GM12878 (cell line): ENCODE measurements around the gene DENND1A. TPM values are rescaled to one million over a fixed set of nuclear protein-coding genes. Genes with fewer than 3 reads are reported as not detected.

Source experiments
- ATAC-seq: fragments of 200-7000 bp; cut with Tn5 transposase; 3 replicates; pipeline ENCODE4 v1.9.1; 2020; ENCODE audit warnings: mild to moderate bottlenecking, moderate library complexity
- BruUV-seq: library from RNA; stranded (reverse); fragments of 400-500 nt; replicated peaks from 2 replicates; lab custom pipeline; 2021; lab: Mats Ljungman, UMichigan
- CTCF ChIA-PET: fragments of 300-600 bp; sonication (Branson Sonifier 250); formaldehyde crosslinking; extraction: SDS; loops from one replicate; lab custom pipeline; 2021; ENCODE audit warnings: inconsistent platforms; lab: Yijun Ruan, JAX
- POLR2A ChIA-PET: fragments of 350-600 bp; formaldehyde crosslinking; extraction: SDS; loops from one replicate; lab custom pipeline; 2021; ENCODE audit warnings: inconsistent platforms; lab: Charles Lee
- RAD21 ChIA-PET: fragments of 300-600 bp; sonication (Branson Sonifier 250); formaldehyde crosslinking; loops from one replicate; lab custom pipeline; 2023; ENCODE audit warnings: antibody characterized with exemption; ENCODE audit not compliant: unreplicated experiment; lab: Charles Lee
- SMC1A ChIA-PET: fragments of 300-600 bp; sonication (Branson Sonifier 250); formaldehyde crosslinking; loops from one replicate; lab custom pipeline; 2023; ENCODE audit not compliant: unreplicated experiment, uncharacterized antibody; lab: Charles Lee
- DNase-seq: peaks from one replicate; pipeline ENCODE4 v3.0.0-alpha.2; 2011; ENCODE audit warnings: low read depth, low spot score
- FAIRE-seq: peaks from 3 replicates; lab custom pipeline; 2011; peaks lifted over from hg19 to GRCh38; lab: Jason Lieb, UNC
- H2AFZ ChIP-seq: 2 replicates; pipeline ENCODE4 v1.6.0; 2011; ENCODE audit warnings: low read depth, low read length, control low read depth; ENCODE audit not compliant: control insufficient read depth
- H3K27ac ChIP-seq: 2 replicates; pipeline ENCODE4 v1.5.1; 2011; ENCODE audit warnings: control low read depth; ENCODE audit not compliant: control insufficient read depth, insufficient read depth
- H3K27me3 ChIP-seq, 2 experiments: replicated peaks in 1 of 2; 2 replicates each; pipeline versions ENCODE4 v1.6.0 to v1.6.1; 2011; ENCODE audit warnings: low read length in 1 of 2; ENCODE audit not compliant: control insufficient read depth in 2 of 2, insufficient read depth in 2 of 2
- H3K36me3 ChIP-seq, 2 experiments: 2 replicates each; pipeline ENCODE4 v1.5.1; 2011; ENCODE audit warnings: low read length in 1 of 2; ENCODE audit not compliant: control insufficient read depth in 2 of 2, insufficient read depth in 2 of 2
- H3K4me1 ChIP-seq: 2 replicates; pipeline ENCODE4 v1.6.1; 2011; ENCODE audit warnings: mild to moderate bottlenecking, low read length, moderate library complexity, mixed read lengths; ENCODE audit not compliant: control insufficient read depth, insufficient read depth
- H3K4me2 ChIP-seq: 2 replicates; pipeline ENCODE4 v1.6.0; 2011; ENCODE audit warnings: control low read depth; ENCODE audit not compliant: control insufficient read depth, insufficient read depth
- H3K4me3 ChIP-seq: fragments of 200-600 bp; sonication (generic); 2 replicates; pipeline ENCODE4 v1.5.1; 2016
- H3K79me2 ChIP-seq: 2 replicates; pipeline ENCODE4 v1.6.0; 2011; ENCODE audit warnings: low read length; ENCODE audit not compliant: control insufficient read depth, insufficient read depth
- H3K9ac ChIP-seq: 2 replicates; pipeline ENCODE4 v1.8.0; 2011; ENCODE audit warnings: low read length, control low read depth, mixed read lengths; ENCODE audit not compliant: control insufficient read depth, insufficient read depth
- H3K9me3 ChIP-seq: replicated peaks from 3 replicates; pipeline ENCODE4 v1.5.1; 2011; ENCODE audit warnings: mild to moderate bottlenecking, low read length; ENCODE audit not compliant: control insufficient read depth, insufficient read depth
- H4K20me1 ChIP-seq: 2 replicates; pipeline ENCODE4 v1.6.0; 2011; ENCODE audit not compliant: control insufficient read depth, insufficient read depth
- BCL11A ChIP-seq: IDR thresholded peaks from 2 replicates; pipeline ENCODE4 v1.6.1; 2011; ENCODE audit warnings: low read depth, low read length
- CBX5 ChIP-seq: sonication (generic); IDR thresholded peaks from 2 replicates; pipeline ENCODE4 v1.6.1; 2016; ENCODE audit warnings: low read depth, moderate library complexity, mild to moderate bottlenecking, inconsistent platforms
- CEBPB ChIP-seq, 2 experiments: fragments of 150-350 bp in 1 of 2; IDR thresholded peaks; 2 replicates each; pipeline ENCODE4 v1.6.1; 2012 to 2014; ENCODE audit warnings: low read depth in 2 of 2, low read length in 2 of 2, borderline replicate concordance in 1 of 2, inconsistent platforms in 1 of 2
- HDAC2 ChIP-seq: fragments of 200-600 bp; sonication (generic); IDR thresholded peaks from 2 replicates; pipeline ENCODE4 v1.6.1; 2017
- MEF2A ChIP-seq: IDR thresholded peaks from 2 replicates; pipeline ENCODE4 v1.6.1; 2011; ENCODE audit warnings: low read depth, mild to moderate bottlenecking, low read length, moderate library complexity; ENCODE audit not compliant: insufficient read depth
- MTA3 ChIP-seq: IDR thresholded peaks from 2 replicates; pipeline ENCODE4 v1.6.1; 2012; ENCODE audit warnings: low read length, inconsistent platforms, borderline replicate concordance
- MYB ChIP-seq: fragments of 150-350 bp; IDR thresholded peaks from 2 replicates; pipeline ENCODE4 v1.6.1; 2014; ENCODE audit warnings: mild to moderate bottlenecking, low read depth, low read length, borderline replicate concordance
- RCOR1 ChIP-seq: conservative IDR thresholded peaks from 2 replicates; pipeline ENCODE4 v1.6.1; 2012; ENCODE audit warnings: low read depth, low read length, improper control_type of control experiment
- SMAD5 ChIP-seq: IDR thresholded peaks from 2 replicates; pipeline ENCODE4 v1.6.1; 2016; ENCODE audit warnings: antibody characterized with exemption, low read depth
- SMC3 ChIP-seq: IDR thresholded peaks from 2 replicates; pipeline ENCODE4 v1.6.1; 2011; ENCODE audit warnings: low read length, improper control_type of control experiment, borderline replicate concordance
- STAT1 ChIP-seq: fragments of 450-650 bp; conservative IDR thresholded peaks from 2 replicates; pipeline ENCODE4 v1.6.1; 2014; ENCODE audit warnings: antibody characterized with exemption, mild to moderate bottlenecking
- ZBED1 ChIP-seq: IDR thresholded peaks from 2 replicates; pipeline ENCODE4 v1.6.1; 2016; ENCODE audit warnings: borderline replicate concordance
- WGBS: methylation state at CpG from one replicate; pipeline ENCODE4 v1.1.6; 2016; ENCODE audit warnings: low lambda C conversion rate; ENCODE audit not compliant: insufficient replicate concordance, insufficient coverage; ENCODE audit errors: missing lambda C conversion rate; 5-methylcytosine and 5-hydroxymethylcytosine counted together
- in situ Hi-C: fragments of 300-500 bp; cut with MboI; formaldehyde crosslinking; loops from 9 replicates; pipeline ENCODE4 v1.14.3; 2018; ENCODE audit warnings: mixed read lengths
- intact Hi-C: fragments of 100-400 bp; cut with micrococcal nuclease; formaldehyde crosslinking; loops from one replicate; pipeline ENCODE4 v1.14.2; 2022; ENCODE audit not compliant: unreplicated experiment
- polyA plus RNA-seq, 11 experiments: library from polyadenylated mRNA; depleted of rRNA in 4 of 11; unstranded in 6 of 11; stranded (reverse) in 5 of 11; fragments of >200 nt; fragmentation: Nextera tagmentation in 4 of 11; fragmentation: Illumina TruSeq in 1 of 11; extraction: Ambion mirVana in 4 of 11; extraction: Trizol in 1 of 11; gene quantifications; 1 replicate in 1 of 11; 2 replicates in 10 of 11; pipeline versions ENCODE4 v1.2.1 to v1.2.3, GENCODE V29; 2011 to 2016; ENCODE audit warnings: inconsistent platforms in 2 of 11, missing spikeins in 2 of 11, low read depth in 1 of 11
- total RNA-seq, 4 experiments: library from RNA; depleted of rRNA in 3 of 4; stranded (reverse); fragments of >200 nt in 3 of 4; fragmentation: Illumina TruSeq in 1 of 4; extraction: Trizol in 1 of 4; gene quantifications; 2 replicates each; pipeline versions ENCODE4 v1.2.1 to v1.2.3, GENCODE V29; 2013 to 2021
- TF ChIP-seq, protein P1 (sequence below): IDR thresholded peaks from 2 replicates; pipeline ENCODE4 v1.6.1; 2011; ENCODE audit warnings: mild to moderate bottlenecking, low read depth, low read length, moderate library complexity; ENCODE audit not compliant: insufficient replicate concordance
- TF ChIP-seq, protein P2 (sequence below): IDR thresholded peaks from 2 replicates; pipeline ENCODE4 v1.6.1; 2012; ENCODE audit warnings: low read depth, low read length, improper control_type of control experiment
- TF ChIP-seq, protein P3 (sequence below): IDR thresholded peaks from 2 replicates; pipeline ENCODE4 v1.6.1; 2011; ENCODE audit warnings: borderline replicate concordance, low read depth, mild to moderate bottlenecking, moderate library complexity, mixed read lengths, low read length; ENCODE audit not compliant: insufficient read depth; ENCODE audit errors: extremely low read length
- TF ChIP-seq, protein P4 (sequence below): IDR thresholded peaks from 2 replicates; pipeline ENCODE4 v1.6.1; 2011; ENCODE audit warnings: low read depth, low read length, improper control_type of control experiment, borderline replicate concordance

Gene DENND1A
- total and polyA plus RNA-seq, 10 of the 15 experiments (the other 5 are each of a cell fraction or from before 2014, with no cell fraction given), result 14.1 to 48.6 (median 35.2) TPM

DNA sequence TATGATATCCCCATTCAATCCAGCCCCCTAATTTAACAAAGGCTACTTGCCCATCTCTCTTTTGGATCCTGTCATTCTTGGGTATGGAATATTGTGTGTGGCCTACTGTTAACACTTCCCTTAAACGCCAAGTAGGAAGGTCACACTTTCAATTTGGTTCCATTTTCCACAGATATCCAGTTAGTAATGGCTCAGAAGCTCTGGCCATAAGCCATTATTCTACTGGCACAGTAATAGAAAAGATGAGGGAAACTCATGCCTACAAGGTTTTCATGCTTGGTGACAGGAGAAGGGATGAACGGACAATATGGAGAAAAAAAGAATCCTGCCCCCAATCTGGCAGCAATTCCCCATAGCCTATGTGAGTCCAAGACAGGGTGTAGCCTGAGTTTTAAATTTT is 346.3 kb downstream of the DENND1A start:
- SMC1A ChIA-PET, result no interaction called here
- DNase-seq, result no peak
- intact Hi-C loops (no loop called here), in situ Hi-C loops (no loop called here)
- Histone ChIP-seq H3K27me3 (no peaks in the 10 kb centered on the region), H3K4me2 (no peak overlapping the region), H4K20me1 (no peaks in the 10 kb centered on the region), H3K9me3 (peaks cover under 1% of the 10 kb centered on the region; the same call in 2 of the 3 replicates), H3K27ac (no peak overlapping the region), H3K4me1 (no peaks in the 10 kb centered on the region), H3K36me3 (peaks cover 4 to 12% of the 10 kb centered on the region in 2 experiments), H2AFZ (no peak overlapping the region), H3K9ac (no peak overlapping the region), H3K4me3 (no peak overlapping the region), H3K79me2 (no peaks in the 10 kb centered on the region)
- POLR2A ChIA-PET, result interaction anchor here (0.6 kb wide), 1 partner anchor 106 kb away, joined by 3 read pairs; no protein-coding TSS in a partner anchor
- TF ChIP-seq, protein P1, sequence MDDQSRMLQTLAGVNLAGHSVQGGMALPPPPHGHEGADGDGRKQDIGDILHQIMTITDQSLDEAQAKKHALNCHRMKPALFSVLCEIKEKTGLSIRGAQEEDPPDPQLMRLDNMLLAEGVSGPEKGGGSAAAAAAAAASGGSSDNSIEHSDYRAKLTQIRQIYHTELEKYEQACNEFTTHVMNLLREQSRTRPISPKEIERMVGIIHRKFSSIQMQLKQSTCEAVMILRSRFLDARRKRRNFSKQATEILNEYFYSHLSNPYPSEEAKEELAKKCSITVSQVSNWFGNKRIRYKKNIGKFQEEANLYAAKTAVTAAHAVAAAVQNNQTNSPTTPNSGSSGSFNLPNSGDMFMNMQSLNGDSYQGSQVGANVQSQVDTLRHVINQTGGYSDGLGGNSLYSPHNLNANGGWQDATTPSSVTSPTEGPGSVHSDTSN, result no peak
- TF ChIP-seq, protein P2, sequence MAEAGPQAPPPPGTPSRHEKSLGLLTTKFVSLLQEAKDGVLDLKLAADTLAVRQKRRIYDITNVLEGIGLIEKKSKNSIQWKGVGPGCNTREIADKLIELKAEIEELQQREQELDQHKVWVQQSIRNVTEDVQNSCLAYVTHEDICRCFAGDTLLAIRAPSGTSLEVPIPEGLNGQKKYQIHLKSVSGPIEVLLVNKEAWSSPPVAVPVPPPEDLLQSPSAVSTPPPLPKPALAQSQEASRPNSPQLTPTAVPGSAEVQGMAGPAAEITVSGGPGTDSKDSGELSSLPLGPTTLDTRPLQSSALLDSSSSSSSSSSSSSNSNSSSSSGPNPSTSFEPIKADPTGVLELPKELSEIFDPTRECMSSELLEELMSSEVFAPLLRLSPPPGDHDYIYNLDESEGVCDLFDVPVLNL, result no peak
- TF ChIP-seq, protein P3, sequence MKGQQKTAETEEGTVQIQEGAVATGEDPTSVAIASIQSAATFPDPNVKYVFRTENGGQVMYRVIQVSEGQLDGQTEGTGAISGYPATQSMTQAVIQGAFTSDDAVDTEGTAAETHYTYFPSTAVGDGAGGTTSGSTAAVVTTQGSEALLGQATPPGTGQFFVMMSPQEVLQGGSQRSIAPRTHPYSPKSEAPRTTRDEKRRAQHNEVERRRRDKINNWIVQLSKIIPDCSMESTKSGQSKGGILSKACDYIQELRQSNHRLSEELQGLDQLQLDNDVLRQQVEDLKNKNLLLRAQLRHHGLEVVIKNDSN, result no peak
- TF ChIP-seq RCOR1 (no peak), BCL11A (no peak), CEBPB (IDR thresholded peaks at IDR 0.05; ENCODE audit: borderline replicate concordance in 1 of 2, low read depth in 2 of 2, low read length in 2 of 2) (no peak), ZBED1 (no peak), SMC3 (no peak), SMAD5 (no peak), MEF2A (no peak), HDAC2 (no peak), STAT1 (no peak), CBX5 (no peak), MTA3 (no peak), MYB (no peak)
- TF ChIP-seq, protein P4, sequence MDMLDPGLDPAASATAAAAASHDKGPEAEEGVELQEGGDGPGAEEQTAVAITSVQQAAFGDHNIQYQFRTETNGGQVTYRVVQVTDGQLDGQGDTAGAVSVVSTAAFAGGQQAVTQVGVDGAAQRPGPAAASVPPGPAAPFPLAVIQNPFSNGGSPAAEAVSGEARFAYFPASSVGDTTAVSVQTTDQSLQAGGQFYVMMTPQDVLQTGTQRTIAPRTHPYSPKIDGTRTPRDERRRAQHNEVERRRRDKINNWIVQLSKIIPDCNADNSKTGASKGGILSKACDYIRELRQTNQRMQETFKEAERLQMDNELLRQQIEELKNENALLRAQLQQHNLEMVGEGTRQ, result no peak
- no peak for ATAC-seq
- no peak for FAIRE-seq
- RAD21 ChIA-PET, result no interaction called here
- CTCF ChIA-PET, result no interaction called here
- WGBS, result 93% methylated on average over 2 of the region's 2 CpGs
- BruUV-seq, result no TSS peak
